ENCODE measurements around the gene ERC2. TPM values are rescaled to one million over a fixed set of nuclear protein-coding genes. Genes with fewer than 3 reads are reported as not detected.

The ERC2 gene
- total and polyA plus RNA-seq, 2 donors (not counting 3 experiments of a cell fraction or from before 2014, with no cell fraction given): 5.6 to 15.5 TPM

GRCh38 chr3:55604846-55605245 lies 863.4 kb downstream of the ERC2 start:
- Histone ChIP-seq H3K4me3 (replicated peaks in 1 of 3; ENCODE audit: insufficient read depth in 1 of 3, low read depth in 1 of 3, low read length in 3 of 3) (no peak overlapping the region), H3K4me2 (ENCODE audit: insufficient read depth, low read length) (no peak overlapping the region), H3K9ac (replicated peaks; ENCODE audit: extremely low read depth, insufficient read depth, low read length) (no peak overlapping the region), H2AFZ (ENCODE audit: low read depth, low read length) (no peak overlapping the region), H3K9me3 (replicated peaks; ENCODE audit: control insufficient read depth, insufficient read depth, low read length) (no peaks in the 10 kb centered on the region), H3K27me3 (ENCODE audit: control insufficient read depth in 2 of 2, insufficient read depth in 2 of 2, low read length in 2 of 2) (no peaks in the 10 kb centered on the region), H3K36me3 (ENCODE audit: control insufficient read depth in 2 of 2, extremely low read depth in 1 of 2, insufficient read depth in 2 of 2, low read length in 2 of 2) (no peaks in the 10 kb centered on the region), H3K9me1 (replicated peaks; ENCODE audit: control insufficient read depth, extremely low read depth, insufficient read depth, low read length) (no peaks in the 10 kb centered on the region), H3K27ac (ENCODE audit: insufficient read depth, low read depth, low read length) (no peak overlapping the region), H3K79me2 (ENCODE audit: control insufficient read depth, insufficient read depth, low read length) (no peaks in the 10 kb centered on the region), H3K4me1 (ENCODE audit: control insufficient read depth, extremely low read depth, insufficient read depth, low read length) (peaks cover 12% of the 10 kb centered on the region), H4K20me1 (replicated peaks; ENCODE audit: control insufficient read depth, extremely low read depth, insufficient read depth, low read length) (no peaks in the 10 kb centered on the region)
- POLR2A ChIA-PET: no interaction called here
- FAIRE-seq: no peak
- intact Hi-C loops (cut with micrococcal nuclease) (loop anchor here (5.0 kb wide), 1 partner anchor 118 kb away; the partner anchor contains the start of gene WNT5A), dilution Hi-C loops (cut with MboI; ENCODE audit: extremely low pct_ligation_motif_present, low sequenced_read_pairs) (no loop called here)
- CTCF ChIA-PET: no interaction called here
- no TSS peak for BruUV-seq (replicated peaks)
- no peak for TF ChIP-seq JUN (IDR thresholded peaks at IDR 0.05; ENCODE audit: borderline replicate concordance, insufficient read depth, insufficient read length, low read depth)
- TF ChIP-seq POLR2A (IDR thresholded peaks at IDR 0.05; ENCODE audit: low read depth, low read length): no peak
- TF ChIP-seq POLR2AphosphoS5 (IDR thresholded peaks at IDR 0.05; ENCODE audit: insufficient read depth, low read depth, low read length): no peak
- TF ChIP-seq FOS (IDR thresholded peaks at IDR 0.05; ENCODE audit: borderline replicate concordance, insufficient read depth, low read length): no peak
- TF ChIP-seq MAX (IDR thresholded peaks at IDR 0.05; ENCODE audit: insufficient read depth, insufficient read length): no peak
- no peak for TF ChIP-seq EZH2 (IDR thresholded peaks at IDR 0.05; ENCODE audit: borderline replicate concordance, low read depth, low read length, severe bottlenecking)
- TF ChIP-seq CTCF (IDR thresholded peaks at IDR 0.05; ENCODE audit: extremely low read depth in 1 of 2, insufficient read depth in 1 of 2, low read depth in 1 of 2, low read length in 2 of 2): no peak
- no peak for TF ChIP-seq MYC (IDR thresholded peaks at IDR 0.05; ENCODE audit: low read depth, low read length)
- TF ChIP-seq GATA2 (IDR thresholded peaks at IDR 0.05; ENCODE audit: insufficient read depth, insufficient read length, low read depth, low read length): no peak
- no peak for DNase-seq (ENCODE audit: low read depth, low spot score)
